Smooth muscle cell (in vitro differentiated cells): ENCODE data around the gene AXL. TPM values are rescaled to one million over a fixed set of nuclear protein-coding genes. Genes with fewer than 3 reads are reported as not detected.

Experiments
- DNase-seq: peaks from one replicate; lab custom pipeline; 2025; ENCODE audit not compliant: unreplicated experiment; lab: John Stamatoyannopoulos, UW
- H2AFZ ChIP-seq: fragments of 200-600 bp; sonication (generic); 2 replicates; pipeline ENCODE4 v1.6.0; 2016; ENCODE audit warnings: antibody characterized with exemption, low read depth, mild to moderate bottlenecking
- H3F3A ChIP-seq: fragments of 200-600 bp; sonication (generic); 2 replicates; pipeline ENCODE4 v1.6.0; 2017; ENCODE audit warnings: antibody characterized with exemption, low read depth
- H3K27ac ChIP-seq: fragments of 200-600 bp; sonication (generic); 2 replicates; pipeline ENCODE4 v1.5.1; 2016; ENCODE audit warnings: low read depth, mild to moderate bottlenecking
- H3K27me3 ChIP-seq: fragments of 200-600 bp; sonication (generic); 2 replicates; pipeline ENCODE4 v1.6.1; 2016; ENCODE audit warnings: low read depth, mild to moderate bottlenecking
- H3K36me3 ChIP-seq: fragments of 200-600 bp; sonication (generic); 2 replicates; pipeline ENCODE4 v1.5.1; 2016; ENCODE audit warnings: low read depth
- H3K4me1 ChIP-seq: fragments of 200-600 bp; sonication (generic); 2 replicates; pipeline ENCODE4 v1.5.1; 2016; ENCODE audit warnings: low read depth
- H3K4me2 ChIP-seq: fragments of 200-600 bp; sonication (generic); 2 replicates; pipeline ENCODE4 v1.6.0; 2016; ENCODE audit warnings: mild to moderate bottlenecking
- H3K4me3 ChIP-seq: fragments of 200-600 bp; sonication (generic); 2 replicates; pipeline ENCODE4 v1.5.1; 2016; ENCODE audit warnings: mild to moderate bottlenecking
- H3K79me2 ChIP-seq: fragments of 200-600 bp; sonication (generic); 2 replicates; pipeline ENCODE4 v1.6.0; 2016; ENCODE audit warnings: low read depth, mild to moderate bottlenecking
- H3K9ac ChIP-seq: fragments of 200-600 bp; sonication (generic); 2 replicates; pipeline ENCODE4 v1.6.0; 2016; ENCODE audit warnings: low read depth
- H3K9me3 ChIP-seq: fragments of 200-600 bp; sonication (generic); replicated peaks from 2 replicates; pipeline ENCODE4 v1.5.1; 2016; ENCODE audit warnings: low read depth
- H4K20me1 ChIP-seq: fragments of 200-600 bp; sonication (generic); 2 replicates; pipeline ENCODE4 v1.6.0; 2016; ENCODE audit warnings: low read depth
- WGBS: methylation state at CpG from one replicate; pipeline ENCODE4 v1.1.7; 2016; ENCODE audit warnings: low lambda C conversion rate; 5-methylcytosine and 5-hydroxymethylcytosine counted together
- polyA plus RNA-seq: library from polyadenylated mRNA; unstranded; fragments of >200 nt; fragmentation: Nextera tagmentation; extraction: Ambion mirVana; gene quantifications from 2 replicates; pipeline ENCODE4 v1.2.1, GENCODE V29; 2016
- total RNA-seq: library from RNA; depleted of rRNA; stranded (reverse); fragments of >200 nt; gene quantifications from 2 replicates; pipeline ENCODE4 v1.2.3, GENCODE V29; 2014
- TF ChIP-seq, protein P1 (sequence below): fragments of 200-600 bp; sonication (generic); IDR thresholded peaks from 2 replicates; pipeline ENCODE4 v1.5.1; 2017; ENCODE audit warnings: borderline replicate concordance, mild to moderate bottlenecking, antibody characterized with exemption; ENCODE audit not compliant: insufficient read depth, poor library complexity, severe bottlenecking

AXL gene
- total and polyA plus RNA-seq, 2 experiments from 2014 or later = 16.9 to 71.2 TPM

DNA sequence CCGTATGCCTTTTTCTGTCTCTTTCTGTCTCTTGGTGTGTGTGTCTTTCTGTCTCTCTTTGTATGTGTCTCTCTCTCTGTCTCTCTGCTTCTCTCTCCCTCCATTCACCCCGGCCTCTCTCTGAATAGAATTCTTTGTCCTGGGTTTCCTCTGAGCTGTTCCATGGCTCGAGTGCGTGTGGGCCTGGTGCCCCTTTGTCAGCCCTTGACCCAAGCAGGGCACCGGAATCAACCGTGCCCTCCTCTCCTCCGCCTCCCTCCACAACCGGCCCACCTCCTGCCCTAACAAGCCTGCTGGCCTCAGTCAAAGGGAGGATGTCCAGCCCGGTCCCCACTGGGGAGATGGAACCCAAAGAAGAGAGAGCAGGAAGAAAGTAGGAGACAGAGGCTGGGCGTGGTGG, 3.2 kb downstream of the AXL start:
- peaks cover 23% of the 10 kb centered on the region for H3K4me1 ChIP-seq
- WGBS = 93% methylated on average over 10 of the region's 10 CpGs
- H3F3A ChIP-seq = peaks cover 25% of the 10 kb centered on the region
- H3K27me3 ChIP-seq = no peaks in the 10 kb centered on the region
- H3K79me2 ChIP-seq = peaks cover 7% of the 10 kb centered on the region
- H3K27ac ChIP-seq = peak overlapping the region; percentile 99
- H2AFZ ChIP-seq = no peak overlapping the region
- H4K20me1 ChIP-seq = no peaks in the 10 kb centered on the region
- DNase-seq = no peak
- TF ChIP-seq, protein P1, sequence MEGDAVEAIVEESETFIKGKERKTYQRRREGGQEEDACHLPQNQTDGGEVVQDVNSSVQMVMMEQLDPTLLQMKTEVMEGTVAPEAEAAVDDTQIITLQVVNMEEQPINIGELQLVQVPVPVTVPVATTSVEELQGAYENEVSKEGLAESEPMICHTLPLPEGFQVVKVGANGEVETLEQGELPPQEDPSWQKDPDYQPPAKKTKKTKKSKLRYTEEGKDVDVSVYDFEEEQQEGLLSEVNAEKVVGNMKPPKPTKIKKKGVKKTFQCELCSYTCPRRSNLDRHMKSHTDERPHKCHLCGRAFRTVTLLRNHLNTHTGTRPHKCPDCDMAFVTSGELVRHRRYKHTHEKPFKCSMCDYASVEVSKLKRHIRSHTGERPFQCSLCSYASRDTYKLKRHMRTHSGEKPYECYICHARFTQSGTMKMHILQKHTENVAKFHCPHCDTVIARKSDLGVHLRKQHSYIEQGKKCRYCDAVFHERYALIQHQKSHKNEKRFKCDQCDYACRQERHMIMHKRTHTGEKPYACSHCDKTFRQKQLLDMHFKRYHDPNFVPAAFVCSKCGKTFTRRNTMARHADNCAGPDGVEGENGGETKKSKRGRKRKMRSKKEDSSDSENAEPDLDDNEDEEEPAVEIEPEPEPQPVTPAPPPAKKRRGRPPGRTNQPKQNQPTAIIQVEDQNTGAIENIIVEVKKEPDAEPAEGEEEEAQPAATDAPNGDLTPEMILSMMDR = no peak
- no peak overlapping the region for H3K4me2 ChIP-seq
- no peaks in the 10 kb centered on the region for H3K9me3 ChIP-seq
- H3K9ac ChIP-seq = no peak overlapping the region
- no peaks in the 10 kb centered on the region for H3K36me3 ChIP-seq
- no peak overlapping the region for H3K4me3 ChIP-seq

DNA sequence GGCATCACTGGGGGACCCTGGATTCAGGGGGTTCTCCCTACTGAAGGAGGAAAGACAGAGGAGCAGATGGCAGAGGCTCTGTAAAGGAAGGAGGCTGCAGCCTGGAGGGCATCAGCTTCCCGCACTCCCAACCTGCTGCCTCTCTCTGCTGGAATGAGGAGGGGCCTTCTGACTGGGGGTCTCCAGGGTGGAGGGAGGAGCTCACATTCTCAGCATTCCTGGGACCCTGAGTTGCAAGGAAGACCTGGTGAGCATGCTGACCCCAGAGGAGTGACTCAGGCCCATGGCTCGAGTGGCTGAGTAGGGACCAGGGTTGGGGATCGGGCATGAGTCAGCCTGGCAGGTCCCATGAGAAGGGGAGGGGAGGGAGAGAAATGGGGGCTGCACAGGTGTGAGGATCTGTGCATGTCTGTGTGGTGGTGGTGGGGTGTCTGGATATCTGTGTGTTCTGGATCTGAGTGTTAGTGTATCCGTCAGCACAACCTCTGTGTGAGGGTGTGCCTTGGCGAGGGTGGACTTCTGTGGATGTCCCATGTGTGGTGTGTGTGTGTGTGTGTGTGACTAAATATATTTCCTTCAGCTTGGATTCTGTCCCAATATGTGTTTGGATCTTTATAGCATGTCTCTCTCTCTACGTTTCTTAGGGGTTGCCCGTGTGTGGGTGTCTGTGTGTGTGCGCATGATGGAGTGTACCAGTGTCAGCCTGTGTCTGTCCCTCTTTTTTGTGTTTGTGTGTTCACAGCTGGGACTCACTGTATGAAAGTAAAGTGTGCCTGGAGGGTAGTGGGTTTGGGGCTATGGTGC, 4.6 kb downstream of the AXL start:
- Histone ChIP-seq H3K36me3 (no peaks in the 10 kb centered on the region), H3K4me3 (no peak overlapping the region), H3K79me2 (peaks cover 7% of the 10 kb centered on the region), H2AFZ (no peak overlapping the region), H3K27ac (peak overlapping the region; percentile 99), H3K9me3 (no peaks in the 10 kb centered on the region), H3K27me3 (no peaks in the 10 kb centered on the region), H4K20me1 (no peaks in the 10 kb centered on the region), H3F3A (peaks cover 18% of the 10 kb centered on the region), H3K4me2 (peak overlapping the region; percentile 28), H3K9ac (peak overlapping the region; percentile 94), H3K4me1 (peaks cover 17% of the 10 kb centered on the region)
- TF ChIP-seq, protein P1 = no peak
- peak; percentile 13 for DNase-seq
- WGBS = 56% methylated on average over 8 of the region's 8 CpGs

DNA sequence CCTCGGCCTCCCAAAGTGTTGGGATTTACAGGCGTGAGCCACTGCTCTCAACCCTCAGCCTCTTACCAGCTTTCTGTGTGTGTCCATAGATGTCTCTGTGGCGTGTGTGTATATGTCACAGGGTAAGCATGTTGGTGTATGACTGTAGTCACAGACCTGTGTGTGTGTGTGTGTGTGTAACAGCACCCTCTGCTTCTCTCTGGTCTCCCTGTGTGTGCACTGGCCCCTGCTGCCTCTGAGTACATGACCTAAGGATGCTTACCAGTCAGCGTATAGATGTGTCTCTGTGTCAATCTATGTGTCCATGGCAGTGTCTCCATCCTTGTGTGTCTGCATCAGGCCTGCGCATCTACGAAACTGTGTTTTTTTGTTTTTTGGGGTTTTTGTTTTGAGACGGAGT, 5.6 kb downstream of the AXL start:
- peak overlapping the region; percentile 99 for H3K27ac ChIP-seq
- H3K4me2 ChIP-seq = no peak overlapping the region
- H3K9ac ChIP-seq = peak overlapping the region; percentile 94
- H4K20me1 ChIP-seq = no peaks in the 10 kb centered on the region
- no peak for DNase-seq
- peaks cover 10% of the 10 kb centered on the region for H3K79me2 ChIP-seq
- no peaks in the 10 kb centered on the region for H3K27me3 ChIP-seq
- no peak overlapping the region for H3K4me3 ChIP-seq
- H3K4me1 ChIP-seq = peaks cover 17% of the 10 kb centered on the region
- TF ChIP-seq, protein P1 = no peak
- H3K9me3 ChIP-seq = no peaks in the 10 kb centered on the region
- H2AFZ ChIP-seq = no peak overlapping the region
- peaks cover 18% of the 10 kb centered on the region for H3F3A ChIP-seq
- H3K36me3 ChIP-seq = no peaks in the 10 kb centered on the region
- WGBS = 96% methylated on average over 7 of the region's 7 CpGs
